BLaER1 treated with 17β-estradiol and CSF1 and Interleukin-3, amounts not matched to agents 10 nM and 100 nM (cell line): Measurements from ENCODE around the gene CYP3A7.
"Not testable (repeated sequence)": the region's sequence is repeated elsewhere in the genome, so short reads cannot be mapped to it uniquely, and the experiment has no call there.

ENCODE experiments used
- H3K27ac ChIP-seq, 11 experiments: shearing (Covaris generic); formaldehyde crosslinking; 2 replicates each; pipeline ENCODE4 v1.8.1; 2022
- H3K27me3 ChIP-seq, 11 experiments: shearing (Covaris generic); formaldehyde crosslinking; 2 replicates each; pipeline ENCODE4 v1.8.1; 2022
- H3K36me3 ChIP-seq, 11 experiments: shearing (Covaris generic); formaldehyde crosslinking; 2 replicates each; pipeline ENCODE4 v1.8.1; 2022
- H3K4me1 ChIP-seq, 10 experiments: shearing (Covaris generic); formaldehyde crosslinking; 2 replicates each; pipeline ENCODE4 v1.8.1; 2022
- H3K4me2 ChIP-seq, 11 experiments: shearing (Covaris generic); formaldehyde crosslinking; 2 replicates each; pipeline ENCODE4 v1.8.1; 2022
- H3K4me3 ChIP-seq, 10 experiments: shearing (Covaris generic); formaldehyde crosslinking; 2 replicates each; pipeline ENCODE4 v1.8.1; 2022
- H3K9ac ChIP-seq, 11 experiments: shearing (Covaris generic); formaldehyde crosslinking; 2 replicates each; pipeline ENCODE4 v1.8.1; 2022
- H3K9me3 ChIP-seq, 11 experiments: shearing (Covaris generic); formaldehyde crosslinking; replicated peaks in 1 of 11; 2 replicates each; pipeline ENCODE4 v1.8.1; 2022
- H4K20me1 ChIP-seq, 11 experiments: shearing (Covaris generic); formaldehyde crosslinking; 2 replicates each; pipeline ENCODE4 v1.8.1; 2022
- Cebpa-rat ChIP-seq, 11 experiments: shearing (Covaris generic); IDR thresholded peaks; 2 replicates each; pipeline ENCODE4 v1.8.1; 2022

The CYP3A7 gene

DNA sequence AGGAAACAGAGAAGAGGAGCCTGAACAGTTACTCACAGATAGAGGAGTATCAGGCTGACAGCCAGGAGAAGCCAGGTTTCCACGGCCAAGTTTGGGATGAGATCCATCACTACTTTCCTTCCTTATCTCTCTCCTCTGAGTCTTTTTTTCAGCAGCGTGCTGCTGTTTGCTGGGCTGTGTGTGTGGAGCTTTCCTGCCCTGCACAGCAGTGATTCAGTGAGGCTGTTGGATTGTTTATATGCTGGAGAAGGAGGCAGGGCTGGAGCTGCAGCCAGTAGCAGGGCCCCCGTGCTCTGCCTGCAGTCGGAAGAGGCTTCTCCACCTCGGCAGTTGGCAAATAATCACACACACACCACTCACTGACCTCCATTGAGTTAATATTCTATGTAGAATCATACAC is at the start of gene CYP3A7:
TSS of gene CYP3A7 (minus strand) at position 210 of the 400 bp plus-strand sequence. CDS start at position 107, 103 bp downstream.
- no peak for TF ChIP-seq Cebpa-rat (IDR thresholded peaks at IDR 0.05)
- no peaks in the 10 kb centered on the region for H4K20me1 ChIP-seq
- H3K9ac ChIP-seq: no peak within 1 kb of the TSS
- H3K4me2 ChIP-seq: no peak within 1 kb of the TSS
- no peaks in the 10 kb centered on the region for H3K9me3 ChIP-seq
- peaks cover 0 to 8% (median 0%) of the 10 kb centered on the region in 10 experiments; a peak in 1 of 20 replicates for H3K4me1 ChIP-seq
- no peak within 1 kb of the TSS for H3K4me3 ChIP-seq
- no peak within 1 kb of the TSS for H3K27ac ChIP-seq
- no peaks in the 10 kb centered on the region for H3K27me3 ChIP-seq
- H3K36me3 ChIP-seq: no peaks in the 10 kb centered on the region

DNA sequence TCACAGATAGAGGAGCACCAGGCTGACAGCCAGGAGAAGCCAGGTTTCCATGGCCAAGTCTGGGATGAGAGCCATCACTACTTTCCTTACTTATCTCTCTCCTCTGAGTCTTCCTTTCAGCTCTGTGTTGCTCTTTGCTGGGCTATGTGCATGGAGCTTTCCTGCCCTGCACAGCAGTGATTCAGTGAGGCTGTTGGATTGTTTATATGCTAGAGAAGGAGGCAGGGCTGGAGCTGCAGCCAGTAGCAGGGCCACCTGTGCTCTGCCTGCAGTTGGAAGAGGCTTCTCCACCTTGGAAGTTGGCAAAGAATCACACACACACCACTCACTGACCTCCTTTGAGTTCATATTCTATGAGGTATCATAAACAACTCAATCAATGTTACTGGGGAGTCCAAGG is 49.0 kb upstream of the CYP3A7 start, which contains the start of gene CYP3A4:
TSS of gene CYP3A4 (minus strand) at position 178 of the 400 bp plus-strand sequence. CDS start at position 75, 103 bp downstream.
- Histone ChIP-seq H3K4me2 (no peak within 1 kb of the TSS), H3K27me3 (no peaks in the 10 kb centered on the region), H3K36me3 (no peaks in the 10 kb centered on the region), H3K4me3 (no peak within 1 kb of the TSS), H3K27ac (no peak within 1 kb of the TSS), H3K4me1 (no peaks in the 10 kb centered on the region), H4K20me1 (no peaks in the 10 kb centered on the region), H3K9me3 (peaks cover 0 to 3% (median 0%) of the 10 kb centered on the region in 11 experiments; a peak in 3 of 22 replicates), H3K9ac (no peak within 1 kb of the TSS)
- no peak for TF ChIP-seq Cebpa-rat (IDR thresholded peaks at IDR 0.05)

- no peak overlapping the region for H3K9ac ChIP-seq
- H3K36me3 ChIP-seq: no peaks in the 10 kb centered on the region
- no peaks in the 10 kb centered on the region for H3K27me3 ChIP-seq
- no peak overlapping the region for H3K4me2 ChIP-seq
- no peaks in the 10 kb centered on the region for H3K4me1 ChIP-seq
- H3K9me3 ChIP-seq: no peaks in the 10 kb centered on the region; a peak in 1 of 22 replicates
- no peaks in the 10 kb centered on the region for H4K20me1 ChIP-seq
- H3K4me3 ChIP-seq: no peak overlapping the region
- TF ChIP-seq Cebpa-rat (IDR thresholded peaks at IDR 0.05): no peak
- H3K27ac ChIP-seq: no peak overlapping the region
Observed at GRCh38 chr7:99782012-99782953, 47.3 kb upstream of the CYP3A7 start.

DNA sequence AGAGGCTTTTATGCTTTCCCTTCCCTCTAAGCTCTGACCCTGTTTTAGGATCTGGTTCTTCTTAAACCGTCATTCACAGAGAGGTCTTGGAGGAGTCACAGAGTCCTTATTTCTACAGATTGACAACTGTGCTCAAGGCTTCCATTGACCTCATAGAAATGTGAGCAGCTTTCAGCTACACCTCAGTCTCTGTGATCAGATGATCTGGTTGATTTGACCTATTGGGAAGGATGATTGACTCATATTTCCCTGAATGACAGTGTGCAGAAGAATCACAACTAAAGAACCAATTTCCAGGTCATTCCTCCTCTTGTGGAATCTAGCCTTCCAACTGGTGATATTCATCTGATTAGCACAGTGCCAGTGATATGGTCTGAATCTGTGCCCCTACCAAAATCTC is 45.6 kb upstream of the CYP3A7 start:
- Histone ChIP-seq H3K9ac (no peak overlapping the region), H3K9me3 (peaks cover 0 to 1% (median 0%) of the 10 kb centered on the region in 11 experiments; a peak in 3 of 22 replicates), H3K27ac (no peak overlapping the region), H3K4me2 (no peak overlapping the region), H3K4me1 (no peaks in the 10 kb centered on the region), H3K4me3 (no peak overlapping the region), H3K27me3 (no peaks in the 10 kb centered on the region), H4K20me1 (no peaks in the 10 kb centered on the region), H3K36me3 (no peaks in the 10 kb centered on the region)
- no peak for TF ChIP-seq Cebpa-rat (IDR thresholded peaks at IDR 0.05)

DNA sequence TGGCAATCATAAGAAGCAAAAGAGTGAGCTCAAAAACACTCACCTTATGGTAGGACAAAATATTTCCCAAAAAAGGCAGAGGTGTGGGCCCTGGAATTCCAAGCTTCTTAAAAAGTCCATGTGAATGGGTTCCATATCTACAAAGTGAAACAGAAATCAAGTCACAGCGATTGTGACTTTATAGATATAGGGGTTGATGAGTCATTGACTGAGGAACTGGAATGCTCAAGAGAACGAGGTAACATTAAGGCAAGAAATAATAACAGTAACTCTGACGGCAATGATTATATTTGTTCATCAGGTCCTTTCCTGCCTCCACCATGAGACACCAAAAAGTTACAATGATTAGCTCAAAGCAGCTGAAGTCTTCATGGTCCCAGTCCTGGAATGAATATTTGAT is 45.0 kb upstream of the CYP3A7 start:
- H3K27ac ChIP-seq: no peak overlapping the region
- H3K4me3 ChIP-seq: no peak overlapping the region
- no peaks in the 10 kb centered on the region for H3K4me1 ChIP-seq
- TF ChIP-seq Cebpa-rat (IDR thresholded peaks at IDR 0.05): no peak
- H3K9me3 ChIP-seq: peaks cover 0 to 6% (median 0%) of the 10 kb centered on the region in 11 experiments; a peak in 5 of 22 replicates
- H3K9ac ChIP-seq: no peak overlapping the region
- H4K20me1 ChIP-seq: no peaks in the 10 kb centered on the region
- H3K36me3 ChIP-seq: no peaks in the 10 kb centered on the region
- no peak overlapping the region for H3K4me2 ChIP-seq
- no peaks in the 10 kb centered on the region for H3K27me3 ChIP-seq

DNA sequence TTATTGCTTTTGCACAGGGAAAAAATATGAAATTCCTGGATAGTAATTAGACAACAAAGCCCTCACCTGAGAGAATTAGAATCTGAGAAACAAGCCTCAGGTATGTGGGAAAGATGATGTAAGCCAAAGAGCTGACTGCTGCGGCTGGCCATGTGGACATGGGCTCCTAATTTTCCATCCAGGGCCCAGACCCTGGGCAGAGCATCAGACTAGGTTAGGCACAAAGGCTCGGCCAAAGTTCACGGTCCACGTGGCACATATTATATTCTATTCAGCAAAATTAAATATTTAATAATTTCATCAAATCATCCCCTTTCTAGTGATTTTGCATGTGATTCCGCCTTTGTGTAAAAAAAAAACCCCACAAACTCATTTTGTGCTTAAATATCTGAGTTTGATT is 43.9 kb upstream of the CYP3A7 start:
- Histone ChIP-seq H3K36me3 (no peaks in the 10 kb centered on the region), H3K4me3 (no peak overlapping the region), H3K27ac (no peak overlapping the region), H4K20me1 (no peaks in the 10 kb centered on the region), H3K4me2 (no peak overlapping the region), H3K9ac (no peak overlapping the region), H3K4me1 (no peaks in the 10 kb centered on the region), H3K9me3 (peaks cover 0 to 6% (median 0%) of the 10 kb centered on the region in 11 experiments; a peak in 5 of 22 replicates), H3K27me3 (no peaks in the 10 kb centered on the region)
- TF ChIP-seq Cebpa-rat (IDR thresholded peaks at IDR 0.05): no peak

DNA sequence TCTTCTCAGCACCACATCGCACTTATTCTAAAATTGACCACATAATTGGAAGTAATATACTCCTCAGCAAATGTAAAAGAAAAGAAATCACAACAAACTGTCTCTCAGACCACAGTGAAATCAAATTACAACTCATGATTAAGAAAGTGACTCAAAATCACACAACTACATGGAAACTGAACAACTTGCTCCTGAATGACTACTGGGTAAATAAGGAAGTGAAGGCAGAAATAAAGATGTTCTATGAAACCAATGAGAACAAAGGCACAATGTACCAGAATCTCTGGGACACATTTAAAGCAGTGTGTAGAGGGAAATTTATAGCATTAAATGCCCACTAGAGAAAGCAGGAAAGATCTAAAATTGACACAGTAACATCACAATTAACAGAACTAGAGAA is 38.4 kb upstream of the CYP3A7 start:
- not testable (repeated sequence) for H3K36me3 ChIP-seq, H3K4me2 ChIP-seq, H3K9ac ChIP-seq, H4K20me1 ChIP-seq, H3K4me1 ChIP-seq, H3K4me3 ChIP-seq, H3K27ac ChIP-seq
- H3K27me3 ChIP-seq: peaks cover 9 to 44% (median 34%) of the 10 kb centered on the region in 11 experiments; a peak in 21 of 22 replicates
- H3K9me3 ChIP-seq: peaks cover 0 to 21% (median 12%) of the 10 kb centered on the region in 11 experiments; a peak in 15 of 22 replicates

- no peaks in the 10 kb centered on the region for H3K36me3 ChIP-seq
- peaks cover 9 to 48% (median 36%) of the 10 kb centered on the region in 11 experiments; a peak in 21 of 22 replicates for H3K27me3 ChIP-seq
- H3K4me3 ChIP-seq: no peak overlapping the region
- H3K4me2 ChIP-seq: no peak overlapping the region
- H3K9me3 ChIP-seq: peaks cover 0 to 21% (median 12%) of the 10 kb centered on the region in 11 experiments; a peak in 15 of 22 replicates
- TF ChIP-seq Cebpa-rat (IDR thresholded peaks at IDR 0.05): no peak
- H3K27ac ChIP-seq: no peak overlapping the region
- peaks cover 9 to 15% (median 12%) of the 10 kb centered on the region in 10 experiments for H3K4me1 ChIP-seq
- no peak overlapping the region for H3K9ac ChIP-seq
- H4K20me1 ChIP-seq: no peaks in the 10 kb centered on the region
Observed at GRCh38 chr7:99772565-99772964, 37.6 kb upstream of the CYP3A7 start.

- H3K27ac ChIP-seq, H3K9ac ChIP-seq, H3K4me2 ChIP-seq, H3K4me3 ChIP-seq, H4K20me1 ChIP-seq, H3K36me3 ChIP-seq: not testable (repeated sequence)
- H3K27me3 ChIP-seq: peaks cover 36 to 78% (median 65%) of the 10 kb centered on the region in 11 experiments
- H3K4me1 ChIP-seq: peaks cover 12 to 24% (median 17%) of the 10 kb centered on the region in 10 experiments
- H3K9me3 ChIP-seq: peaks cover 0 to 21% (median 12%) of the 10 kb centered on the region in 11 experiments; a peak in 13 of 22 replicates
Observed at GRCh38 chr7:99769494-99769893, 34.5 kb upstream of the CYP3A7 start.
